Pancreas (tissue), 10 donors: ENCODE measurements around the gene UBASH3A. TPM values are rescaled to one million over a fixed set of nuclear protein-coding genes. Genes with fewer than 3 reads are reported as not detected.

Experiments
- ATAC-seq, 4 donors: fragments of 200-7000 bp; cut with Tn5 transposase; one replicate each; pipeline versions ENCODE4 v1.8.0 to v1.9.1; 2020; ENCODE audit warnings: mild to moderate bottlenecking in 4 of 4, moderate library complexity in 4 of 4
- DNase-seq, 6 donors: peaks; one replicate each; pipeline ENCODE4 v3.0.0-alpha.2; 2020
- FAIRE-seq: peaks from 2 replicates; lab custom pipeline; 2012; peaks lifted over from hg19 to GRCh38; lab: Jason Lieb, UNC
- H3K27ac ChIP-seq, 4 donors: fragments of 200-600 bp; sonication (generic); 1 replicate in 3 of 4; 2 replicates in 1 of 4; pipeline versions ENCODE4 v1.5.0 to v1.8.0; 2020
- H3K27me3 ChIP-seq, 4 donors: fragments of 200-600 bp; one replicate each; pipeline ENCODE4 v1.8.0; 2021
- H3K36me3 ChIP-seq, 3 donors: fragments of 200-600 bp; sonication (generic) in 1 of 3; one replicate each; pipeline versions ENCODE4 v1.5.0 to v1.8.0; 2020 to 2021
- H3K4me1 ChIP-seq, 3 donors: fragments of 200-600 bp; one replicate each; pipeline ENCODE4 v1.8.0; 2021
- H3K4me3 ChIP-seq, 4 donors: fragments of 200-600 bp; sonication (generic) in 2 of 4; one replicate each; pipeline versions ENCODE4 v1.5.0 to v1.8.0; 2020 to 2021
- H3K9me3 ChIP-seq, 4 donors: fragments of 200-600 bp; one replicate each; pipeline ENCODE4 v1.8.0; 2021
- CTCF ChIP-seq, 4 donors: fragments of 200-600 bp; sonication (generic) in 3 of 4; IDR thresholded peaks; one replicate each; pipeline versions ENCODE4 v1.5.0 to v1.8.0; 2021; ENCODE audit warnings: antibody characterized with exemption in 4 of 4
- WGBS, 2 donors: extraction: QIAGEN DNeasy Blood & Tissue Kit; methylation state at CpG; one replicate each; pipeline ENCODE4 v1.1.7; 2013; 5-methylcytosine and 5-hydroxymethylcytosine counted together
- intact Hi-C, 3 donors: fragments of 100-400 bp; cut with DNase I; formaldehyde crosslinking; loops; one replicate each; pipeline versions ENCODE4 v1.11.1 to v1.14.2; 2022
- polyA plus RNA-seq, 2 donors: library from polyadenylated mRNA; stranded (reverse); fragments of 200-250 nt; gene quantifications; one replicate each; pipeline ENCODE4 v1.2.3, GENCODE V29; 2013
- total RNA-seq, 6 donors: library from RNA; stranded (reverse); fragmentation: NEBNext Ultra II Directional in 4 of 6; extraction: Animal tissue kit (Norgen Biotek cat#: 25700) in 4 of 6; gene quantifications; one replicate each; pipeline versions ENCODE4 v1.2.1 to v1.2.4, GENCODE V29; 2021 to 2023
- donor health status: healthy with polysubstance abuse.
- donor health status: DM: no; HTN: no; CAD: no; lungs with moderate emphysema.
- donor health status: DM: no; HTN: no; CAD: no.
- donor health status: control.
- donor health status: control.
- donor health status: Bipolar disorder and iron deficiency.
- donor health status: DM: yes; HTN: yes; CAD: no.
- donor health status: DM: no; HTN: no; CAD: no.
- donor health status: DM: no; HTN: no; CAD: no.
- donor health status: DM: yes; HTN: yes; CAD: no.

UBASH3A gene
- total and polyA plus RNA-seq, 8 donors: 0.15 to 0.40 (median 0.32) TPM; not detected in 1

DNA sequence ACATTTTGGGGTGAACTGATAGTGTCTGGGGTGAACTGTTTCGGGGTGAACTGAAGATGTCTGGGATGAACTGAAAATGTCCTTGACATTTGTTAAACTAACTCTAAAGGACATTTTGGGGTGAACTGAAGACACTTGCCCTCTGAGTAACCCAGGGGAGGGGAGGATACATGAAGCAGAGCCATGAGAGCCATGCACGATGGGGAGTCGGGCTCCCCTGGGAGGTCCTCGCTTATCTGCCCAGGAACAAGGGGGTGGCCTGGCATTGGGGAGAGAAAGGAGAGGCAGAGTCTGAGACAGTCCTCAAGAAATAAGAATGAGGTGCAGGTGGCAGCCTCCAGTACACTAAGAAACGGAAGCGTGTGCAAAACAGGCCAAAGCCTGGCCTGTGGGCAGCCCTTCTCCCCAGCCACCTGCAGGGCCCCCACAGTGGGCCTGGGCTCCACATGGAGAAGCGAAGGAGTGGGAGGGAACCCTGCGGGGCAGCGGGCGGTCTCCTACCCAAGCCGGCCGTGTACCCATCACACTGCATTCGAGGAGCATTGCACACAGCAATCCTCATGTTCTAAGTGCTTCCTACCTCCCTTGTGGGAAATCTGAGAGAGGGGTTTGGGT is 68.1 kb downstream of the UBASH3A start:
- TF ChIP-seq CTCF (IDR thresholded peaks at IDR 0.05): no peak
- ATAC-seq (no peak), DNase-seq (no peak), FAIRE-seq (no peak)
- WGBS, 2 donors: 91 to 96% methylated on average over 13 of the region's 13 CpGs
- H3K4me1 ChIP-seq: peaks cover 6 to 11% (median 7%) of the 10 kb centered on the region in 3 donors
- no peak overlapping the region for H3K4me3 ChIP-seq
- intact Hi-C loops: no loop called here
- no peak overlapping the region for H3K27ac ChIP-seq
- H3K9me3 ChIP-seq: no peaks in the 10 kb centered on the region
- H3K27me3 ChIP-seq: no peaks in the 10 kb centered on the region
- H3K36me3 ChIP-seq: no peaks in the 10 kb centered on the region

- Histone ChIP-seq H3K9me3 (no peaks in the 10 kb centered on the region), H3K36me3 (no peaks in the 10 kb centered on the region), H3K27me3 (no peaks in the 10 kb centered on the region), H3K4me3 (no peak overlapping the region), H3K27ac (no peak overlapping the region), H3K4me1 (peaks cover 4 to 6% (median 4%) of the 10 kb centered on the region in 3 donors)
- intact Hi-C loops: no loop called here
- DNase-seq (no peak), ATAC-seq (no peak), FAIRE-seq (no peak)
- TF ChIP-seq CTCF (IDR thresholded peaks at IDR 0.05): no peak
- WGBS, 2 donors: 72 to 74% methylated on average over 7 of the region's 7 CpGs
Measured at GRCh38 chr21:42472521-42472920, 68.8 kb downstream of the UBASH3A start.

GRCh38 chr21:42473498-42474042 is 69.9 kb downstream of the UBASH3A start:
- peak overlapping the region; percentile 22 to 75 (median 55) for H3K27ac ChIP-seq
- 80 to 84% methylated on average over 9 of the region's 9 CpGs for WGBS, 2 donors
- H3K9me3 ChIP-seq: no peaks in the 10 kb centered on the region
- H3K4me3 ChIP-seq: no peak overlapping the region
- FAIRE-seq (no peak), DNase-seq (no peak), ATAC-seq (no peak)
- TF ChIP-seq CTCF (IDR thresholded peaks at IDR 0.05): no peak
- H3K36me3 ChIP-seq: no peaks in the 10 kb centered on the region
- no peaks in the 10 kb centered on the region for H3K27me3 ChIP-seq
- H3K4me1 ChIP-seq: peaks cover 0 to 13% (median 0%) of the 10 kb centered on the region in 3 donors
- intact Hi-C loops: no loop called here

GRCh38 chr21:42474043-42474831 is 70.5 kb downstream of the UBASH3A start:
- Histone ChIP-seq H3K9me3 (no peaks in the 10 kb centered on the region), H3K27me3 (no peaks in the 10 kb centered on the region), H3K27ac (peak overlapping the region; percentile 22 to 75 (median 55)), H3K36me3 (no peaks in the 10 kb centered on the region), H3K4me1 (peaks cover 0 to 14% (median 0%) of the 10 kb centered on the region in 3 donors), H3K4me3 (no peak overlapping the region)
- DNase-seq (peak in 5 of 6 donors; percentile 74 to 87 (median 78)), FAIRE-seq (no peak), ATAC-seq (peak; percentile 94 to 96 (median 96))
- TF ChIP-seq CTCF (IDR thresholded peaks at IDR 0.05): no peak
- intact Hi-C loops: no loop called here
- WGBS, 2 donors: 69 to 72% methylated on average over 14 of the region's 14 CpGs
